Body of pancreas (tissue), 4 donors: Measurements from ENCODE around the gene IGIP. TPM values are rescaled to one million over a fixed set of nuclear protein-coding genes. Genes with fewer than 3 reads are reported as not detected.

Source experiments
- ATAC-seq: fragments of 150-250 bp; one replicate; pipeline ENCODE4 v1.9.1; 2016
- DNase-seq, 4 donors: peaks; one replicate each; pipeline ENCODE4 v3.0.0-alpha.2; 2019
- H3K27ac ChIP-seq, 4 donors: fragments of 200-600 bp; sonication (generic); 1 replicate in 3 of 4; 2 replicates in 1 of 4; pipeline versions ENCODE4 v1.5.1 to v1.6.1; 2016 to 2019; ENCODE audit warnings: mild to moderate bottlenecking in 1 of 4, mixed read lengths in 1 of 4, moderate library complexity in 1 of 4
- H3K27me3 ChIP-seq, 2 donors: fragments of 200-600 bp; sonication (generic); one replicate each; pipeline ENCODE4 v1.6.0; 2016; ENCODE audit warnings: mild to moderate bottlenecking in 1 of 2
- H3K36me3 ChIP-seq, 2 donors: fragments of 200-600 bp; sonication (generic); replicated peaks in 1 of 2; 2 replicates each; pipeline ENCODE4 v1.5.1; 2016; ENCODE audit warnings: low read depth in 2 of 2; ENCODE audit not compliant: insufficient read depth in 1 of 2
- H3K4me1 ChIP-seq: fragments of 200-600 bp; sonication (generic); one replicate; pipeline ENCODE4 v1.6.0; 2016
- H3K4me3 ChIP-seq, 2 donors: fragments of 200-600 bp; sonication (generic); 1 replicate in 1 of 2; 2 replicates in 1 of 2; pipeline ENCODE4 v1.5.1; 2016 to 2019
- H3K9me3 ChIP-seq, 3 donors: fragments of 200-600 bp; sonication (generic); 1 replicate in 2 of 3; 2 replicates in 1 of 3; pipeline ENCODE4 v1.5.1; 2016
- POLR2A ChIP-seq, 3 donors: fragments of 450-650 bp; IDR thresholded peaks; one replicate each; pipeline ENCODE4 v1.6.1; 2016; ENCODE audit warnings: antibody characterized with exemption in 3 of 3, mild to moderate bottlenecking in 2 of 3
- WGBS, 2 donors: methylation state at CpG; one replicate each; pipeline ENCODE4 v1.1.5; 2017; 5-methylcytosine and 5-hydroxymethylcytosine counted together
- intact Hi-C: fragments of 100-400 bp; cut with DNase I; formaldehyde crosslinking; loops from one replicate; pipeline ENCODE4 v1.15.1; 2023
- total RNA-seq, 2 donors: library from RNA; depleted of rRNA; stranded (reverse); fragments of >200 nt; gene quantifications; one replicate each; pipeline ENCODE4 v1.1.0, GENCODE V29; 2016
- TF ChIP-seq, protein P1 (sequence below), 7 experiments: fragments of 450-650 bp in 4 of 7; fragments of 200-600 bp in 3 of 7; sonication (generic) in 3 of 7; IDR thresholded peaks; one replicate each; pipeline ENCODE4 v1.5.1; 2016 to 2019; ENCODE audit warnings: antibody characterized with exemption in 7 of 7

IGIP gene
- total RNA-seq: 10 to 100 TPM in 1 of 2 donors, 1 to 10 TPM in 1; 6.3 to 16.6 TPM

DNA sequence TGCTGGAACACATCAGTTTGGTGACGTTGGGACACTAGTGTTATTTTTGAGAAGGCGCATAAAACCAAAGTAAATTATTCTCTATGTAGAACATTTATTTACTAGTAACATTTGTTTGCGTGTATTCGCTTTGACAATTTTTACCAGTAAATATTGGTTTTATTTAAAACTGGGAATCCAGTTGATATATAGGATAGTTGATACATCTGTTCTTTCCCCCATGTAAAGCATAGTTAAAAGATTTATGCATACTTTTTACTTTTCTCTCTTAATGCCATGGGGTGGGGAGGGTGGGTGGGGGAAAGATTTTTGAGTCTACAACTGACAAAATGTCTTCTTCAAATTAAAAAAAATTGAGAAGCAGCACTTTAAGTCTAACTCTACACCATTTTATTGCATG lies at the start of gene IGIP:
Gene IGIP (plus strand): TSS at position 301 of the 400 bp plus-strand sequence. CDS start 2,540 bp downstream, outside the sequence.
- H3K27ac ChIP-seq: no peak within 1 kb of the TSS
- WGBS, 2 donors: 96% methylated on average over 4 of the region's 4 CpGs
- H3K27me3 ChIP-seq: no peaks in the 10 kb centered on the region
- no peak for TF ChIP-seq POLR2A (IDR thresholded peaks at IDR 0.05)
- TF ChIP-seq, protein P1, sequence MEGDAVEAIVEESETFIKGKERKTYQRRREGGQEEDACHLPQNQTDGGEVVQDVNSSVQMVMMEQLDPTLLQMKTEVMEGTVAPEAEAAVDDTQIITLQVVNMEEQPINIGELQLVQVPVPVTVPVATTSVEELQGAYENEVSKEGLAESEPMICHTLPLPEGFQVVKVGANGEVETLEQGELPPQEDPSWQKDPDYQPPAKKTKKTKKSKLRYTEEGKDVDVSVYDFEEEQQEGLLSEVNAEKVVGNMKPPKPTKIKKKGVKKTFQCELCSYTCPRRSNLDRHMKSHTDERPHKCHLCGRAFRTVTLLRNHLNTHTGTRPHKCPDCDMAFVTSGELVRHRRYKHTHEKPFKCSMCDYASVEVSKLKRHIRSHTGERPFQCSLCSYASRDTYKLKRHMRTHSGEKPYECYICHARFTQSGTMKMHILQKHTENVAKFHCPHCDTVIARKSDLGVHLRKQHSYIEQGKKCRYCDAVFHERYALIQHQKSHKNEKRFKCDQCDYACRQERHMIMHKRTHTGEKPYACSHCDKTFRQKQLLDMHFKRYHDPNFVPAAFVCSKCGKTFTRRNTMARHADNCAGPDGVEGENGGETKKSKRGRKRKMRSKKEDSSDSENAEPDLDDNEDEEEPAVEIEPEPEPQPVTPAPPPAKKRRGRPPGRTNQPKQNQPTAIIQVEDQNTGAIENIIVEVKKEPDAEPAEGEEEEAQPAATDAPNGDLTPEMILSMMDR (IDR thresholded peaks at IDR 0.05): no peak
- no peaks in the 10 kb centered on the region for H3K9me3 ChIP-seq
- intact Hi-C loops: no loop called here
- no peak for DNase-seq
- H3K36me3 ChIP-seq: no peaks in the 10 kb centered on the region
- no peak for ATAC-seq
- H3K4me1 ChIP-seq: peaks cover 25% of the 10 kb centered on the region
- H3K4me3 ChIP-seq: no peak within 1 kb of the TSS

DNA sequence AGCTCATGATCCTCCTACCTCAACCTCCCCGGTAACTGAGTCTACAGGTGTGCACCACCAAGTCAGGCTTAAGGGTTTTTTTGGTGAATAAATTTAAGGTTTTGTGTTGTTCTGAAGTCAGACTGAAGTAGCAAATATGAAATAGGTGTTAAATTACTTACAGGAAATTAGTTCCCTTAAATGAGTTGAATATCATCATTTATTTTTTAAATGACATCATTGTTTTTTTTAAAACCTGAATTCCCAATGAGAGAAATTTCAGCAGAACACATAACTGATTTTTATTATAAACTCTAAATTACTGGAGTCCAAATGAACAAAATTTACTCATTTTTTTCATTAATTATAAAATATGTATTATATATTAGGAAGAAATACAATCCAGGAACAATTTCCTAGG lies 49.6 kb upstream of the IGIP start:
- DNase-seq: no peak
- Histone ChIP-seq H3K4me1 (peaks cover 3% of the 10 kb centered on the region), H3K36me3 (no peaks in the 10 kb centered on the region), H3K9me3 (no peaks in the 10 kb centered on the region), H3K4me3 (no peak overlapping the region), H3K27ac (no peak overlapping the region), H3K27me3 (no peaks in the 10 kb centered on the region)
- intact Hi-C loops: loop anchor here (5.0 kb wide), 1 partner anchor 81 kb away; no protein-coding TSS in a partner anchor
- no peak for ATAC-seq
- TF ChIP-seq, protein P1 (IDR thresholded peaks at IDR 0.05): no peak
- WGBS, 2 donors: 95% methylated on average over 1 of the region's 1 CpG

DNA sequence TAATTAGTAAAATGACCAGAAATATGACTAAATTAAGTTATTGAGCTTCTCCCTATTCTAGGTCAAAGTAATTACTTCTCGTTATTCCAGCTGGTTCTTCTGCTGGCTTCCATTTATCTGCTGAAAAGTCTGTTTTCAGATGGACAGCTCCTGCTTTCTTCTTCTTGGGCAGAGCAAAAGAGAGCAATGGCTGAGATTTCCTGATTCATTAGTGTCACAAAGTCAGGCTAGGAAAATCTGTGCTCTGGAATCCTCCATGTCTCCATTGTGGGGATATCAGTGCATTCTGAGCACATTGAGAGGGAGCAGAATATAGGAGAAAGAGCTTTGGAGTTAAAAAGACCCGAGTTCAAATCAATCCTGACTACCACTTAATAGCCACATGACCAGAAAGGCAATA lies 48.9 kb upstream of the IGIP start:
- peaks cover 3% of the 10 kb centered on the region for H3K4me1 ChIP-seq
- 56 to 72% methylated on average over 2 of the region's 2 CpGs for WGBS, 2 donors
- no peaks in the 10 kb centered on the region for H3K27me3 ChIP-seq
- H3K27ac ChIP-seq: no peak overlapping the region
- ATAC-seq: no peak
- DNase-seq: no peak
- TF ChIP-seq, protein P1 (IDR thresholded peaks at IDR 0.05): no peak
- TF ChIP-seq POLR2A (IDR thresholded peaks at IDR 0.05): no peak
- no peak overlapping the region for H3K4me3 ChIP-seq
- no peaks in the 10 kb centered on the region for H3K9me3 ChIP-seq
- intact Hi-C loops: loop anchor here (5.0 kb wide), 1 partner anchor 81 kb away; no protein-coding TSS in a partner anchor
- no peaks in the 10 kb centered on the region for H3K36me3 ChIP-seq

DNA sequence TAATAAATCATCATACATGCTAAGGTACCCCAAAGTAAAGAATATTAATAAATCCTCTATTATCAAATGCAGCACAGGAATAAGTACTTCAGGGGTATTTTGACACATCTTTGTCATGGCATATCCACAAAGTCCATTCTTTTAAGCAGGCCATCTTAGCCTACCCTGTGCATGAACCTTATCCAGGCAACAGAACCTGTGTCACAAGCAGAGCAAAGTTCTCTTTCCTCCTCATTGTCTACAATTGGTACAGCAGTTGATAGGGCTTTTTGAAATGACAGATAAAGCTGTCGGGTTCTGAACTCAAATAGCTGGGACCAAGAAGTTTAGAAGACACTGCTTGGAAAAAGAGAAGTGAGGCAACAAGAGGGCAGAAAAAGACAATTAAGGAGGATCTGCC lies 42.6 kb upstream of the IGIP start:
- TF ChIP-seq, protein P1 (IDR thresholded peaks at IDR 0.05): no peak
- TF ChIP-seq POLR2A (IDR thresholded peaks at IDR 0.05): no peak
- DNase-seq (no peak), ATAC-seq (no peak)
- no peak overlapping the region for H3K4me3 ChIP-seq
- no peaks in the 10 kb centered on the region for H3K27me3 ChIP-seq
- intact Hi-C loops: no loop called here
- no peaks in the 10 kb centered on the region for H3K36me3 ChIP-seq
- WGBS, 2 donors: 66 to 76% methylated on average over 1 of the region's 1 CpG
- H3K4me1 ChIP-seq: peaks cover 6% of the 10 kb centered on the region
- H3K9me3 ChIP-seq: no peaks in the 10 kb centered on the region
- H3K27ac ChIP-seq: no peak overlapping the region

DNA sequence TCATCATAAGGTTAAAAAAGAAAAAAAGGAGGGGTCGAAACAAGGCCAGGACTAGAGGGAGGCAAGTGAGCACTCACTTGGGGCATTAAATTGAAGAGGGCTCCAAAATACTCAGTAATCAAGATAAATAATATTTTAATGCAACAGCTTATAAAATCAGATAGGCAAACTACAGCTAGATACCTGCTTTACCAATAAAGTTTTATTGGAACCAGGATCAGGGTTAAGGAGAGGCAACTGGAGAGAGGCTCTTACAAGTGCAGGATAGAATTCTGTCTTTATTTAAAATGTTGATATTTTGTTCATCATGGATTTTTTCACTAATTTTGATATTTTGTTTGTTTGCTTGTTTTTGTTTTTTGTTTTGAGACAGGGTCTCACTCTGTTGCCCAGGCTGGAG lies 42.1 kb upstream of the IGIP start:
- Histone ChIP-seq H3K4me3 (no peak overlapping the region), H3K27ac (no peak overlapping the region), H3K27me3 (no peaks in the 10 kb centered on the region), H3K9me3 (no peaks in the 10 kb centered on the region), H3K4me1 (peaks cover 6% of the 10 kb centered on the region), H3K36me3 (no peaks in the 10 kb centered on the region)
- no peak for DNase-seq
- intact Hi-C loops: no loop called here
- WGBS, 2 donors: 93 to 94% methylated on average over 1 of the region's 1 CpG
- no peak for ATAC-seq
- TF ChIP-seq, protein P1 (IDR thresholded peaks at IDR 0.05): no peak
- no peak for TF ChIP-seq POLR2A (IDR thresholded peaks at IDR 0.05)
